Muscle of leg (tissue), 11 donors: Measurements from ENCODE around the gene CYP3A5. TPM values are rescaled to one million over a fixed set of nuclear protein-coding genes. Genes with fewer than 3 reads are reported as not detected.
A peak's percentile ranks its signal among the peaks of the same experiment; 100 is the strongest.

Experiments used
- DNase-seq: peaks from one replicate; pipeline ENCODE4 v3.0.0; 2013
- H3K27ac ChIP-seq: one replicate; pipeline ENCODE4 v1.5.1; 2013; ENCODE audit warnings: mild to moderate bottlenecking, low read length, control low read depth
- H3K27me3 ChIP-seq: one replicate; pipeline ENCODE4 v1.6.1; 2013; ENCODE audit warnings: low read length; ENCODE audit not compliant: control insufficient read depth, insufficient read depth
- H3K36me3 ChIP-seq: one replicate; pipeline ENCODE4 v1.6.1; 2013; ENCODE audit warnings: low read length; ENCODE audit not compliant: control insufficient read depth, insufficient read depth
- H3K4me1 ChIP-seq: one replicate; pipeline ENCODE4 v1.6.1; 2013; ENCODE audit warnings: low read length; ENCODE audit not compliant: control insufficient read depth, insufficient read depth
- H3K4me3 ChIP-seq: one replicate; pipeline ENCODE4 v1.5.1; 2013; ENCODE audit warnings: low read length, control low read depth
- H3K9me3 ChIP-seq: replicated peaks from 2 replicates; pipeline ENCODE4 v1.6.1; 2013; ENCODE audit warnings: low read depth, low read length; ENCODE audit not compliant: control insufficient read depth
- WGBS: methylation state at CpG from one replicate; pipeline ENCODE4 v1.1.5; 2013; ENCODE audit warnings: missing lambda C conversion rate; ENCODE audit not compliant: insufficient coverage; 5-methylcytosine and 5-hydroxymethylcytosine counted together
- polyA plus RNA-seq, 8 donors: library from polyadenylated mRNA; unstranded; fragments of 120-200 nt; gene quantifications; one replicate each; pipeline versions ENCODE4 v1.2.1 to v1.2.3, GENCODE V29; 2013; ENCODE audit warnings: inconsistent platforms in 1 of 8, low replicate concordance in 1 of 8; ENCODE audit not compliant: insufficient read length in 8 of 8, insufficient read depth in 1 of 8
- total RNA-seq: library from RNA; stranded (reverse); fragments of 120-200 nt; gene quantifications from one replicate; pipeline ENCODE4 v1.2.4, GENCODE V29; 2013

The CYP3A5 gene
- total and polyA plus RNA-seq, 9 donors = 0.40 to 8.1 (median 0.83) TPM

DNA sequence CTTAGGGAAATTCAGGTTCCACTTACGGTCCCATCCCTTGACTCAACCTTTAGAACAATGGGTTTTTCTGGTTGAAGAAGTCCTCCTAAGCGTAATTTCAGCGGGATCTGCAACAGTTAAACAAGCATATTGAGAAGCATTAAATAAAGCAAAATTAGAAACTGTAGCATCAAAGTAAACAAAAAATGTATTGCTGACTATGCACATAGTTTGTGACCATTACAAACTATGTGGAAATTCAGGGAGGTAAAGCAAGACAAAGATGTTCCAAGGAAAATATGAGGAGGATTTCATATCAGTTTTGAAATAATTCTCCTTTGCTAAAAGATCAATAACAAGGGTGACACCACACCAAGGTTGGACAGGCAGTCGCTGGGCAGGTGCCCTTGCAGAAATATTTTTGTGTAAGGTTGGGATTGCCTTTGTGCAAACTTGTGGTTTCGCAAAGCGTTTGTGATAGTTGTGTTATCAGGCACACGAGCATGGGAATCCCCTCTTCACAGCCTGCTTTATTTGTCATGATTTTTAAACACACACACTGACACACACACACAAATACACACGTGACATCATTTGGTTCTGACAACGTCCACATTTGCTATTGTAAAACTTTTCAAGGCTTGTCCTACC is 5.4 kb upstream of the CYP3A5 start:
- Histone ChIP-seq H3K27me3 (no peaks in the 10 kb centered on the region), H3K4me3 (no peak overlapping the region), H3K36me3 (no peaks in the 10 kb centered on the region), H3K4me1 (no peaks in the 10 kb centered on the region), H3K27ac (no peak overlapping the region), H3K9me3 (no peaks in the 10 kb centered on the region)
- DNase-seq = no peak
- WGBS = 84% methylated on average over 4 of the region's 9 CpGs

DNA sequence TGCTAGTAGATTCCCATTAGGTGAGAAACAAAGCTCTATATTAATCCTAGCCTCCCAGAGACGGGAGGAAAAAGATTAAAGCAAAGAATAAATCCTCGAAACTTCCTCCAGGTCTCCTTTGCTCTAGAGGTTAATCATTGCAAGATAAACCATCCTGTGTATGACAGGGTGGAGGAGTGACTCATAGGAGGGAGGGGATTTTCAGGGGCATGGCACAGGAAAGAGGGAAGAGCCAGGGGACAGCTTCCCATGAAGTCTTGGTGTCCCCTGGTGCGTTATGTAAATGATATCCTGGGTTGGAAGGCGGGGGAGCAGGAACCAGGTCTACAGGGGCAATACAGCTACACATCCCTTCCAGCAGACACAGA is 780 bp downstream of the CYP3A5 start:
- WGBS = no CpG with 5 or more reads among the region's 4 CpGs
- Histone ChIP-seq H3K27me3 (no peaks in the 10 kb centered on the region), H3K4me1 (no peaks in the 10 kb centered on the region), H3K27ac (no peak overlapping the region), H3K36me3 (no peaks in the 10 kb centered on the region), H3K4me3 (no peak overlapping the region), H3K9me3 (no peaks in the 10 kb centered on the region)
- no peak for DNase-seq

DNA sequence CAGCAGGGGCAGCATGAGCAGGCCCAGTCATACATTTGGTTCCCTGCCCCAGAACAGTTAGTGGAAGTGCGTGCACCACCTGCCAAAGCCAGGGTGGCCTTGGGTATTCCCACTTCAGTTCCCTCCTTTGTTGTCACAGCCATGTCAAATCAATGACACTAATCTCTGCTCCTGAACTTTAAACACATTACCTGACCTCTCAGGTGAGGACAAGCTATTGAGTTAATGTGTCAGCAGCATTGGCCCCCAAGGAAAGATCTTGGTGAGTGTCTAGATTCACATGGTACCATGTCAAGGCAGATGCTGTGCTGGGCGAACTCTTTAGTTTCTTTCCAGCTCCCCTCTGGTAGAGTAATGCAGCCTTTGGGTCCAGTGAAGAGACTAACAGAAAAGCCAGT is 2.1 kb downstream of the CYP3A5 start:
- Histone ChIP-seq H3K9me3 (no peaks in the 10 kb centered on the region), H3K4me1 (no peaks in the 10 kb centered on the region), H3K36me3 (no peaks in the 10 kb centered on the region), H3K27ac (no peak overlapping the region), H3K4me3 (no peak overlapping the region), H3K27me3 (no peaks in the 10 kb centered on the region)
- 63% methylated on average over 1 of the region's 2 CpGs for WGBS
- DNase-seq = no peak

DNA sequence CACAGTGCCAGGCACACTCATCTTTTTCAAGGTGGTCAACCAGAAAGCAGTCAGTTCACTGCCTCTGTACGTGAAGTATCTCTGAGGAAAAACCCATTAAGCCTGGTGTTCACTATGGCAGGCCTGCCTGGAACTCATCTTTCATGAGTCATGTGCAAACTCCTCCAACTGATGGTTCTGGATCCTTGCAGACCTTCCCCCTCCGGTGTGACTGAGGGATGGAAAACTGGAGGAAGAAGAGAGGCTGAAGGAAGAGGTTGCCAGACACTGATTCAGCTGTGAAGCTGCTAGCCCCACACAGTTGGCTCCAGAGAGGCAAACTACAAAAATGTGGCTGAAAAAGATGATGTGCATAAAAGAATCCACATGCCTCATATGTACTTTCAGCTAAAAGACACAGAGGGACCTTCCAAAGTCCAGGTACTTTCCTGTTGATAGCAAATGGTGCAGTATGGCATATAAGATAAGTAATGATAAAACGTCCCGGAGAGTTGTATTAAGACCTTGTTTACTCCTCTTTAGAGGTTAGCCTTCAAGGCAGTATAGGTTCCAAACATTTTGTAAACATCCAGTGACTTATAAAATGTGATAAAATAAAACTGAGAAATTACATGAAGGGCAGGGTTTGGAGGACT is 2.7 kb downstream of the CYP3A5 start:
- Histone ChIP-seq H3K27me3 (no peaks in the 10 kb centered on the region), H3K27ac (no peak overlapping the region), H3K4me1 (no peaks in the 10 kb centered on the region), H3K36me3 (no peaks in the 10 kb centered on the region), H3K9me3 (no peaks in the 10 kb centered on the region), H3K4me3 (no peak overlapping the region)
- DNase-seq = peak; percentile 36
- 56% methylated on average over 1 of the region's 4 CpGs for WGBS

DNA sequence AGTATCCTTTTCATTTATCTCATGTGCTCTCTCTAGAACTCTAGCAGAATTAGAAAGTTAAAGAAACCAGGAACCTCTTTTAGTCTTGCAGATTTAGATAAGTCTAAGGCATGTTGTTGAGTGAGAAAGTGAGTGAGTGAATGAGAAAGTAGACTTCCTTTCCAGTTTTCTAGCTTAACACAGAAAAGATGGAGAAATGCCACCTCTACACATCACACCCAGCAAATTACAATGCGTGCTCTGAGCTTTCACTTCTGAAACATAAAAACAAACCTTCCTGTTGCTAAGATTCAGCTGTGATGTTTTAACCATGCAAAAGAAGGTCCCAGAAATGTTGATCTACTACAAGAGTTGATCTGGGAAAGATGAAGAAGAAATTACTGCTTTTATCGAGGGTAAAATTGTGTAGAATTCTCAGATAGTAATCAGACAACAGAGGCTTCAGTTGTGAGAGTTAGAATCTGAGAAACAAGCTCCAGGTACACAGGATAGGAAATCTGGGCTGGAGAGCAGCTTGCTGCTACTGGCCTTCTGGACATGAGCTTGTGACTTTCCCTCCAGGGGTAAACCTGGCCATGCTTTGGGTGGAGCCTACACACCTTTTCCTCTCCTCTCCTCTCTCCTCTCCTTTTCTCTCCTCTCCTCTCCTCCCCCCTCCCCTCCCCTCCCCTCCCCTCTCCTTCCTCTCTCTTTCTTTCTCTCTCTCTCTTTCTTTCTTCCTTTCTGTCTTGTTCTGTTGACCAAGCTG is 4.6 kb downstream of the CYP3A5 start:
- 57% methylated on average over 1 of the region's 2 CpGs for WGBS
- no peak for DNase-seq
- Histone ChIP-seq H3K27me3 (no peaks in the 10 kb centered on the region), H3K4me1 (no peaks in the 10 kb centered on the region), H3K4me3 (no peak overlapping the region), H3K36me3 (no peaks in the 10 kb centered on the region), H3K27ac (no peak overlapping the region), H3K9me3 (no peaks in the 10 kb centered on the region)

DNA sequence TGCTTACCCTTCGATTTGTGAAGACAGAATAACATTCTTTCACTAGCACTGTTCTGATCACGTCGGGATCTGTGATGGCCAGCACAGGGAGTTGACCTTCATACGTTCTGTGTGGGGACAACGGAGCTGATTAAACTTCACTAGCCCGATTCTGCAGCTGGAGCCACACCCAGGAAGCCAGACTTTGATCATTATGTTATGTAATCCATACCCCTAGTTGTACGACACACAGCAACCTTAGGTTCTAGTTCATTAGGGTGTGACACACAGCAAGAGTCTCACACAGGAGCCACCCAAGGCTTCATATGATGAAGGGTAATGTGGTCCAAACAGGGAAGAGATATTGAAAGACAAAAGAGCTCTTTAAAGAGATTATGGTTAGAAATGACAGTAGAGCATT is 7.2 kb downstream of the CYP3A5 start:
- no peak overlapping the region for H3K27ac ChIP-seq
- WGBS = 75% methylated on average over 4 of the region's 7 CpGs

DNA sequence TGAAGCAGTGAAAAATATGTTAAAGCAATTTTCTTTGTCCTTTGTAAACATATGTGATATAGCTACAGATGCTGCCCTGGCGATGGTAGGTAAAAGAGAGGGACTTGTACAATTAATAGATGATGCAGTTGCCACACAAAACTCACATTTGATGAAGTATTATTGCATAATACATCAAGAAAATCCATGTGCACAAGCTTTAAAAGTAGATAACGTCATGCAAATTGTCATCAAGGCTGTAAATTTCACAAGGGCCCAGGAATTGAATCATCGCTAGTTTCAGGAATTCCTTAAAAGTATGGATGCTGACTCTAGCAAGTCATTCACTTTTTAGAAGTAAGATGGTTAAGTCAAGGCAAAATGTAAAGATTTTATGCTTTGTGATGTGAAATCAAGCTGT is 10.0 kb downstream of the CYP3A5 start:
- Histone ChIP-seq H3K27me3 (no peaks in the 10 kb centered on the region), H3K9me3 (no peaks in the 10 kb centered on the region), H3K36me3 (no peaks in the 10 kb centered on the region), H3K4me3 (no peak overlapping the region), H3K27ac (no peak overlapping the region), H3K4me1 (no peaks in the 10 kb centered on the region)
- 92% methylated on average over 2 of the region's 3 CpGs for WGBS
- DNase-seq = no peak

More for the DNA sequence above, 7.2 kb downstream of the CYP3A5 start:
- no peaks in the 10 kb centered on the region for H3K27me3 ChIP-seq
- no peaks in the 10 kb centered on the region for H3K4me1 ChIP-seq
- no peaks in the 10 kb centered on the region for H3K9me3 ChIP-seq
- H3K36me3 ChIP-seq = no peaks in the 10 kb centered on the region
- H3K4me3 ChIP-seq = no peak overlapping the region
- DNase-seq = no peak

DNA sequence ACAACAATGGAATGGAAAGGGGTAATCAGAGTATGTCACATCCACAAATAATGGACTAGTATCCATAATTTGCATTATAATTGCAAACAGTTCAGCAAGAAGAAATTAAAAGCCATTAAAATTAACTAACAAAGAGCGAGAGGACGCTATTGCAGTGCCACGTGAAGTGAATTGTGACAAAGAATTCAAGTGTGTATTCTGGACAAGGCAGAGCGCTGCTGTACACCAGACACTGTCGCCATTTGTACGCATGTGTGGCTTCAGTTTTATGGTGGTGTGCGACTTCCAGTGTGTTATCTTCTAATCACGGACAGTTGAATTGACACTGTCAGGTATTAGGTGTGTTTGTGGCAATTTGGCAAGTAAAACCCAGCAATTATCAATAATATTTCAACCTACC is 11.3 kb downstream of the CYP3A5 start:
- 98% methylated on average over 6 of the region's 8 CpGs for WGBS
- no peak for DNase-seq
- H3K9me3 ChIP-seq = no peaks in the 10 kb centered on the region

DNA sequence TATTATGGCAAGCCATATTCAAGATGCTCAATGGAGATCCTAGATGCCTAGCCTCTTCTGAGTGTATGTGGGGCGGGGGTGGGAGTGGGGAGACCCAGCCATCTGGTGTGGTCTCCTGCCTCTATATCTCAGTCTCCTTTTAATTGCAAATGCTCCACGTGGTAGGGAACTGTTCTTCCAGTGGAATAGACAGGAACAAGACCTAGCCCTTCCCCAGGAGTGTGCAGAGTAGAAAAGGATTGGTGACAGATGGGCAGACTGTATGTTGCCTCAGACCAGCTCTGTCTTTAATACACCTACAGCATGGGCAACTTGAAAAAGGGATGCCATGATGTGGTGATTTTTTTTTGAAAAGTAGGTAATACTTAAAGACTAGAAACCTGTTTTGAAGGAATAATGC is 12.6 kb downstream of the CYP3A5 start:
- DNase-seq = no peak
- H3K4me3 ChIP-seq = no peak overlapping the region

More for the DNA sequence above, 11.3 kb downstream of the CYP3A5 start:
- Histone ChIP-seq H3K36me3 (no peaks in the 10 kb centered on the region), H3K27me3 (no peaks in the 10 kb centered on the region), H3K4me3 (no peak overlapping the region), H3K27ac (no peak overlapping the region), H3K4me1 (no peaks in the 10 kb centered on the region)

DNA sequence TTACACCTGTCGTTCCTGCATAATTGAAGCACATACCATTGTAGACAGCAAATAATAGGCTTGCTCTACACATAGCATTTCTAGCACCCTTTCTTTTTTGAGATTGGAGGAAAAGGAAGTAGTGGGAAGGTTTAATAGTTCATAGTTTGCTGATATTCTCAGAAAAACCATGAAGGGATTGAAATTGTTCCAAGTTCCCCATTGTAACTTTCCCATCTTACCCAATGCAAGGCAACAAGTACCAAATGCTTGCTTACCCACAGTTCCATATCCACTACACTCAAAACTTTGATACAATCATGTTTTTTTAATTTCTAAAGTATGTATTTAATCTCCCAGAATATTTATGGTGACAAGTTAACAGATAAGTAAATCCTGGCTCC is 13.8 kb downstream of the CYP3A5 start:
- no CpG with 5 or more reads among the region's 1 CpG for WGBS
- H3K9me3 ChIP-seq = no peaks in the 10 kb centered on the region
- no peaks in the 10 kb centered on the region for H3K27me3 ChIP-seq

More for the DNA sequence above, 12.6 kb downstream of the CYP3A5 start:
- no peaks in the 10 kb centered on the region for H3K27me3 ChIP-seq
- WGBS = no CpG with 5 or more reads among the region's 2 CpGs
- H3K27ac ChIP-seq = no peak overlapping the region
- H3K4me1 ChIP-seq = no peaks in the 10 kb centered on the region
- no peaks in the 10 kb centered on the region for H3K36me3 ChIP-seq
- H3K9me3 ChIP-seq = no peaks in the 10 kb centered on the region

More for the DNA sequence above, 13.8 kb downstream of the CYP3A5 start:
- DNase-seq = no peak
- H3K4me1 ChIP-seq = no peaks in the 10 kb centered on the region
- H3K4me3 ChIP-seq = no peak overlapping the region
- H3K36me3 ChIP-seq = no peaks in the 10 kb centered on the region
- H3K27ac ChIP-seq = no peak overlapping the region
